CD4-positive, alpha-beta T cell treated with Interleukin-6 for 4 hours (primary cell): Measurements from ENCODE around the gene IL4R.

Experiments
- DNase-seq: peaks from one replicate; pipeline ENCODE4 v3.0.0-alpha.2; 2020; ENCODE audit warnings: mixed read lengths

IL4R gene

GRCh38 chr16:27289669-27290068, 24.1 kb upstream of the IL4R start:
- DNase-seq, result peak; percentile 29

DNA sequence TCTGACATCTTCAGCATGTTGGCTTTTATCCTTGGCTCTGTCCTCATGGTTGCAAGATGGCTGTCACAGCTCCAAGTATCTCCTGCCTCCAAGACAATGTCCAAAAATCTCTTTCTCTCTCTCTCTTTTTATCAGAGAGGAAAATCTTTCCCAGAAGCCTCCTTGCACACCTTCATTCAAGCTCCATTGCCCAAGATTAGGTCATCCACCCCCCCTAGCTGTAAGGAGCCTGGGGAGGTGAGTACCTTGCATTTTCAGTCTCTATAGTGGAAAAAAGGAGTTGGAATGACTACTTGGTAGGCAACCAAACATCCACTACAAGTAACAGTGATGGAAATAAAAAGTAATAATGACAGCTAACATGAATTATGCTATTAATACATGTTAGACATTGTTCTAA, 23.2 kb upstream of the IL4R start:
- no peak for DNase-seq

DNA sequence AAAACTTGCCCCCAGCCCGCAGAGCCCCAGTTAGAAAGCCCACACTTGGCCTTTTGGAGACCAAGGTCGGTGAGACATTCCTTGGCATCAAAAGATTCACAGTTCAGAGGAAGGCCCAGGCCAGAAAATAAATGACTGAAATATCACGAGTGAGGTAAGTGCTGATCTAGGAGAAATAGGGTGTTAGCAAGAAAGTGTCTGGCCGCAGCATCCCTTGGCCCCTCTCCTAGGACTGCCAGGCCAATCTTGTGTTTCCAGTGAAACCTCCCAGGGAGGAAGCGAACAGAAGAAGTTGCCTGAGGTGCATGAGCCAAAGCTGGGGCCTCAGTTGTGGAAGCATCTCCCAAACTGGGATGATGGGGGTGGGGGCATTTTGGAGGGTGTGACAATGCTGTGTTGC, 22.7 kb upstream of the IL4R start:
- no peak for DNase-seq

DNA sequence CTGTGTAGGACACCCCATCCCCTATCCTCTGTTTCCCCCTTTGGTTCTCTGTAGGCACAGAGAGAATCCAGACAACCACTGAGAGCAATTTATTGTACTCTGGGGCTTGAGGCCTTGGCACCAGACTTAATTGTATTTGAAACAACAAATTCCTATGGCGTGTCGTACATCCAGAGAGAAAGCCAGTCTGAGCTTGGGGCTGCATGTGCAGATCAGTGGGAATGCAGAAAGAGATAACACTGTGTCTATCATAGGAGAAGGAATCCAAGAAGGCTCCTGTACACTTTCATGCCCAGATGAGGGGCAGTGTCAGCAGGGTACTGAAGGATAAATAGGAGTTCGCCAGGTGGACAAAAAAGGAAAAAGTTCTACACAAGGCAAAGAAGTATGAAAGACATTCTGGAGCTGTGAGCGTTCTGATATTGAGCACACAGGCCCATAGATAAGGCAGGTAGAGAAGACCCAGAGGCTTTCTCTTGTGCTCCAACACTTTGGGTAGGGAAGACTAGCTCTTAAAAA, 22.0 kb upstream of the IL4R start:
- DNase-seq, result no peak

GRCh38 chr16:27293343-27293742, 20.4 kb upstream of the IL4R start:
- DNase-seq, result no peak

GRCh38 chr16:27298132-27298531, 15.6 kb upstream of the IL4R start:
- DNase-seq, result no peak

DNA sequence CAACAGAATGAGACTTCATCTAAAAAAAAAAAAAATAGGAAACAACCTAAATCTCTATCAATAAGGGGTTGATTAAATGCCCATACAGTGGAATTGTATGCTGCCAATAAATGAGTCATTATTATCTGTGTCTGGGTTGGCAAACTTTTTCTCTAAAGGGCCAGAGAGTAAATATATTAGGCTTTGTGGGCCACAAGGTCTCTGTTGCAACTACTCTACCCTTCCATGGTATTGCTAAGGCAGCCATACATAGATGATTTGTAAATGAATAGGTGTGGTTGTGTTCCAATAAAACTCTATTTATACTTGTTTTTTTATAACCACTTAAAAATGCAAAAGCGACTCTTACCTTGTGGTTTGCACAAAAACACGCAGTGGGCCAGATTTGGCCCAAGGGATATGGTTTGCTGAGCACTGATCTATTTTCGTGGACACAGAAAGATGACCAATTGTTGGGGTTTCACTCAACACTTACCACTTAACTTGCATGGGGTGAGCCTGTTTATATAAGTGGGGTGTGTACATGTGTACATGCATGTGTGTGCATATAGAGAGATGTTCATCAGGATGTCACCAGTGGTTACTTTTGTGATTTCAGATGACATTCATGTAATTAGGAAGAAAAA, 12.4 kb upstream of the IL4R start:
- DNase-seq, result no peak

GRCh38 chr16:27302126-27302525, 11.6 kb upstream of the IL4R start:
- DNase-seq, result no peak

DNA sequence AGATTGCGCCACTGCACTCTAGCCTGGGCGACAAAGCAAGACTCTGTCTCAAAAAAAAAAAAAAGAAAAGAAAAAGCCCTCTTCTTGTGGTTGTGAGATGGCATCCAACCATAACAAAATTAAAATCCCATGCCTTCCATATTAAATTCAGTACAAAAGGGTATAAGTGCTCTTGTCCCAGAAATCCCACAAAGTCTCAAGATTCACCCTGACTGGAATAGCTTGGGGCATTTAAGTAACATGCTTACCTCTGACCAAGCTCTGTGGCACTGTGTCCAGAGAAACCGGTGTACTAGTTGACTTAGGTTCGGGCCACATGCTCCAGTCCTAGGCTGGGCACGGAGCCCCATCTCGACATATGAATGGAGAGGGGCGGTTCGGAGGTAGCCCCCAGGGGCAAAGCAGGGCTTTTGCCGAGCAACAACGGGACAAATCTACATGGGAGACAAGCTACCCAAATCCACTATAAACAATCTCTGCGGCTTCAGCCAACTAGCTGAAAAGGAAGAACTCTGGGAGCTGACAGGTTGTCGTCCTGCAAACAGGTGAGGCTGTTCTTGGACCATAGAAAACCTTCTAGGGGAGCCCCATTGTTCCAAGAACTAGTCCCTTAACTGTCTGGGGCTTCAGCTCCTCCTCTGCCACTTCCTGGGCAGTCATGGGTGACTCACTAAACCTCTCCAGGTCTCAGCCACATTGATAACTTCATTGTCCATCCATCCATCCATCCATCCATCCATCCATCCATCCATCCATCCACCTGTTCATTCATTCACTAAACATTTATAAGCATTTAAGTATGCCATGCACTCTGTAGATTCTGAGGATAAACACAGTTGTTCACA, 10.3 kb upstream of the IL4R start:
- DNase-seq, result no peak

GRCh38 chr16:27304102-27304501, 9.7 kb upstream of the IL4R start:
- DNase-seq, result no peak

GRCh38 chr16:27304881-27305745, 8.7 kb upstream of the IL4R start:
- no peak for DNase-seq

DNA sequence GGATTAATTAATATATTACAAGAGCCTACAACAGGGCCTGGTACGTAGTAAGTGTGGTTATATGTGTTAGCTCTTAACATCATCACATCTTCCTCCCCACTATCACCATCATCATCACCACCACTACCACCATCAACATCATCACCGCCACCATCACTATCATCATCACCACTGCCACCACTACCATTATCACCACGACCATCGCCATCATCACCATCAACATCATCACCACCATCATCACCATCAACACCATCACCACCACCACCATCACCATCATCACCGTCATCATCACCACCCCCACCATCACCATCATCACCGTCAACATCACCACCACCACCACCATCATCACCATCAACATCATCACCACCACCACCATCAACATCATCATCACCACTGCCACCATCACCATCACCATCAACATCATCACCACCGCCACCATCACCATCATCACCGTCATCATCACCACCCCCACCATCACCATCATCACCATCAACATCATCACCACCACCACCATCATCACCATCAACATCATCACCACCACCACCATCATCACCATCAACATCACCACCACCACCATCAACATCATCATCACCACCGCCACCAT, 7.8 kb upstream of the IL4R start:
- DNase-seq, result no peak

GRCh38 chr16:27308792-27309191, 5.0 kb upstream of the IL4R start:
- DNase-seq, result no peak

DNA sequence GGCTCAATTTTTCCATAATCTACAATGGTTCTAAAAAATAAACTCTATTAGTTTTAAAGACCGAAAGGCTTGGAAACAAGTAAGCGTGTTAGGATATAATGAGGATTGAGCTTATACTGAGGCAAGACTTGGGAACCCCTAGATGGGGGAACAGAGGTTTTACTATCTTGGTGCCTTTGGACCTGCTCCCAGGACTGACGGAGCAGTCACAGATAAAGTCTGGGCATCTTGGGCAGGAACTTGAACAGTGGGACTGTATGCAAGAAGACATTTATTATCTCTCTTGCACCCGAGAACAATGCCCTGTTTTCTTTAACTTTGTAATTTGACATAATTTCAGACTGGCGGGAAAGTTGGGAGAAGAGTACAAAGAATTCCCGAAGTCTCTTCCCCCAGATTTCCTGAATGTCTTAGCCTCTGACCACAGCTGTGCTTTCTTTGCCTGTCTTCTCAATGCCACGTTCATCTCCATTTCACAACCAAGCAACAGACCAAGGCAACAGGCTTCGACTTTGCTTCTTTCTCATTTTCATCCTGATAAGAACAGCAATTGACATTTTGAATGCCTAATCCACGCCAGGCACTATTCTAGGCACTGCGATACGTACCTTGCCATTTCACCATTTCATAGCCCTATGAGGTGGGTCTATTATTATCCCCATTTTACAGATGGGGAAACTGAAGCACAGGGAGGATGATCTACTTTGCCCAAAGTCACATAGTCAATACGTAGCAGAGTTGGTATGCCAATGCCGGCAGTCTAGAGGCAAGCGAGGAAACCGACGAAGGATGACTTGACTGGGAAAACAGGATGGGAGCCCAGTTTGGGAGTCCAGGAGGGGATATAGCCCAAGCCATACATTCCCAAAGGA, 3.0 kb upstream of the IL4R start:
- DNase-seq, result no peak

DNA sequence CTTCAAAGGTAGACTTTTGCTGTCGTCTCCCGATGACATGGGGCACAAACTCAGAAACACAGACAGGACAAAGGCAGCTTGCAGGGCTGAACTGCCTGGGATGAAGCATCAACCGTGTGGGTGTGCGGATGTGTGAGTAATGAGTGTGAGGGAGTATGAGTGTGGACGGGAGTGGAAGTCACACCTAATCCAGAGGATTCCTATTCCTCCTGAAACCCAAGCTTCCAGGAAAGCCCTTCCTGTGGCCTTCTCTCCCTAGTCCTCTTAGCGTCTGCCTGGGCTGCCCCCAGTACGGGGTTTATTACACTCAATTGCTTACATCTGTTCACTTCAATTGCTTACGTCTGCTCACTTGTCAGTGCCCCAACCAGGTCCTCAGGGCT, 2.3 kb upstream of the IL4R start:
- no peak for DNase-seq

- DNase-seq, result no peak
These were observed 1.9 kb upstream of the IL4R start for GRCh38 chr16:27311897-27312303.

- DNase-seq, result no peak
These were observed 973 bp upstream of the IL4R start for GRCh38 chr16:27312580-27313421.

DNA sequence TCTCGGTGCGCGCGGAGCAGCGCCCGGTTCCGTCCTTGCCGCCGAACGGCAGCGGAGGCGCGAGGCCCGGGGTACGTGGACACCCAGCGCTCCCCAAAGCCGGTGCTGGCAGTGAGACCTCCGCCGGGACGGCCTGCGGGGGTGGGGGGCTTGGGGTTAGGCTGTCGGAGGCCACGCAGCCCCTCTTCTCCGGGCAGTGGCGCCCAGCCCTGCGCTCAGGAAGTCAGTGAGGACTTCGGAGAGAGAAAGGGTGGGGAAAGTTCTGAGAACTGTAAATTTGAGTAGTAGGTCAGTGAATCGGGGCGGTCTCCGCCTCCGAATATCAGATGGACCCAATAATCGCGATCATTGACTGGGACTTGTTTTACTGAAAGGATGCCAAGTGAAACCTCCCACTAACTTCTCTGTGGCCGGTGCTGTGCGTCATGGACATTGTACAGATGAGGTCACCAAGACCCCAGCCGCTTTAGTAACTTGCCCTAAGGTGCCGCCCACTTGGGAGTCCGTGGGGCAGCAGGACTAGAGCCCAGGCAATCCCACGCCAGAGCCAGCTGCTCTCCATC, 468 bp downstream of the IL4R start:
- DNase-seq, result peak; percentile 37

DNA sequence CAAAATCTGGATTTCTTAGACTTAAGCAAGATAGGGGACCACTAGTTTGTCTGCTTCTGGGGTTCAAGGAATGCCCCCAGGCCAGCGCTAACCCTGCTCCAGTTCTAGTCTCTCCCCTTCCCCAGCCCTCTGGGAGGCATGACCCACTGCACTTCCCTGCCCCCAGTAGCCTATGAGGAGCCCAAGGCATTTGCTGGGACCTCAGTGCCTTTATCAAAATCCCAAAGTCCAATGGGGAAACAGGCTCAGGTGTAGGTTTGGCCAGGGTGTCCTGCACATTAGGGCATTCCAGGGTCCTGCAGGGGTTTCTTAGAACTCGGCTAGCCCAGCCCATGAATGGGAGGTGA, 1.2 kb downstream of the IL4R start:
- DNase-seq, result no peak

DNA sequence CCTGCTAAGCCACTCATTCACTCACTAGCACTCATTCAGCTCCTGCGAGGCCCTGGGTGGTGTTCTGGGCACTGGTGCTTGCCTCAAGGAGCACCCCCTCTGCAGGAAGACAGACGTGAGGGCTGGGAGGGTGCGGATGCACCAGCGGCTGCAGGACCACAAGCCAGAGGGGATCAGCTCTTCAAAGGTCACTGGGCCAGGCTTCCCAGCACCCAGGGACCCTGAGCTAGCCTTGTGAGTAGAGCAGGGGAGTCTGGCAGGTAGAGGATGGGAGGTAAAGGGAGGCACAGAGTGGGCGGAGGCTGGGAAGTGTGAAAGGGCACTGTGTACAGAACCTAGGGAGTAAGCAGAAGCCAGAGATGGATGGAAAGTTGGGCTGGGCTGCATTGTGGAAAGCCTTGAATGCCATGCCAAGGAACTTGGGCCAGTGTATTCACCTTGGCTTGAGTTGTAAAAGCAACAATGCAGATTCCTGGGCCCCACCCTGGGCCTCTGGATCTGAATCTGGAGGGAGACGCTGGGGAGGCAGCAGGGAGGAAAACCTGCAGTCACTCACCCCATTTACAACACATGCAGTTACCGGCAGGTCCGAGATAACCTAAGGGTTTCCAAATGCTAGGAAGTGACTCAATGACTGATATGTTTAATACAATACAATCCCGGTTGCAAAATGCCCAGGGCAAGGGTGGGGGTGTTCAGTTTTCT, 1.7 kb downstream of the IL4R start:
- peak; percentile 66 for DNase-seq
